Measurements from ENCODE around the gene EFCAB11.

DNA sequence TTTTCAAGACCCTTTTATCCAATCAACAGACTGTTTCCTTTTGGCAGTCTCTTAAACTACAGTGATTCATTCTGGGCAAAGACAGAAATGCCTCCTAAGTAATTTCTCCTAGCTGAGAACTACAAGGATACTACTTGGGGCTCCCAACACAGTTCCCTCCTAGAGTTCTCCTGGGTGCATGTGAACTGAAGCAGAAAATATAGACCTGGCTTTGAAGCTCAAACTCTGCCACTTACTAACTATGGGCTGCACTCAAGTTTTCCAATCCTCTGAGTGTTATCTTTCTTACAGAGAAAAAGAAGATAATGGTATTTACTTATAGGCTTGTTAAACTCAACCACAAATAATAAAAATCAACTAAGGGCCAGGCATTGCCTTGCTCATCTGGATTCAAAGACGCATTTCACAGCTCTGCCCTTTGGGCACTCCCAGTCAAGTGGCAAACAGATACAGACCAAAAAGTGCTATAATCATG lies 97.6 kb downstream of the EFCAB11 start:
- TF ChIP-seq, protein P1, sequence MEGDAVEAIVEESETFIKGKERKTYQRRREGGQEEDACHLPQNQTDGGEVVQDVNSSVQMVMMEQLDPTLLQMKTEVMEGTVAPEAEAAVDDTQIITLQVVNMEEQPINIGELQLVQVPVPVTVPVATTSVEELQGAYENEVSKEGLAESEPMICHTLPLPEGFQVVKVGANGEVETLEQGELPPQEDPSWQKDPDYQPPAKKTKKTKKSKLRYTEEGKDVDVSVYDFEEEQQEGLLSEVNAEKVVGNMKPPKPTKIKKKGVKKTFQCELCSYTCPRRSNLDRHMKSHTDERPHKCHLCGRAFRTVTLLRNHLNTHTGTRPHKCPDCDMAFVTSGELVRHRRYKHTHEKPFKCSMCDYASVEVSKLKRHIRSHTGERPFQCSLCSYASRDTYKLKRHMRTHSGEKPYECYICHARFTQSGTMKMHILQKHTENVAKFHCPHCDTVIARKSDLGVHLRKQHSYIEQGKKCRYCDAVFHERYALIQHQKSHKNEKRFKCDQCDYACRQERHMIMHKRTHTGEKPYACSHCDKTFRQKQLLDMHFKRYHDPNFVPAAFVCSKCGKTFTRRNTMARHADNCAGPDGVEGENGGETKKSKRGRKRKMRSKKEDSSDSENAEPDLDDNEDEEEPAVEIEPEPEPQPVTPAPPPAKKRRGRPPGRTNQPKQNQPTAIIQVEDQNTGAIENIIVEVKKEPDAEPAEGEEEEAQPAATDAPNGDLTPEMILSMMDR (optimal IDR thresholded peaks at IDR 0.05 in 1 of 3, IDR thresholded peaks at IDR 0.05 in 1 of 3, conservative IDR thresholded peaks at IDR 0.05 in 1 of 3; ENCODE audit: extremely low read depth in 1 of 3, insufficient read depth in 2 of 3, low read length in 3 of 3) = no peak
- no peak for TF ChIP-seq EZH2 (IDR thresholded peaks at IDR 0.05; ENCODE audit: low read length)
